WTC11 (cell line): ENCODE measurements around the gene ZDHHC6. TPM values are rescaled to one million over a fixed set of nuclear protein-coding genes. Genes with fewer than 3 reads are reported as not detected.

ENCODE experiments used
- ATAC-seq: fragments of 200-7000 bp; cut with Tn5 transposase; 2 replicates; pipeline ENCODE4 v1.10.0; 2021; ENCODE audit warnings: mild to moderate bottlenecking, moderate library complexity
- CTCF ChIA-PET: fragments of 300-600 bp; sonication (Branson Sonifier 250); formaldehyde crosslinking; loops from one replicate; lab custom pipeline; 2021; ENCODE audit warnings: antibody characterized with exemption; lab: Charles Lee
- POLR2A ChIA-PET: fragments of 350-600 bp; sonication (Branson Sonifier 250); formaldehyde crosslinking; loops from one replicate; lab custom pipeline; 2021; ENCODE audit warnings: antibody characterized with exemption; lab: Charles Lee
- DNase-seq: peaks from one replicate; pipeline ENCODE4 v3.0.0; 2021; ENCODE audit warnings: low spot score
- H3K27ac Mint-ChIP-seq: 2 replicates; pipeline ENCODE4 v1.8.0; 2021; ENCODE audit warnings: mixed read lengths
- H3K27me3 Mint-ChIP-seq: 2 replicates; pipeline ENCODE4 v1.8.0; 2021; ENCODE audit warnings: low read depth, mild to moderate bottlenecking, moderate library complexity, mixed read lengths
- H3K36me3 Mint-ChIP-seq: 2 replicates; pipeline ENCODE4 v1.8.0; 2021; ENCODE audit warnings: mixed read lengths
- H3K4me1 Mint-ChIP-seq: 2 replicates; pipeline ENCODE4 v1.8.0; 2022; ENCODE audit warnings: mixed read lengths
- H3K4me3 Mint-ChIP-seq: 2 replicates; pipeline ENCODE4 v1.8.0; 2021; ENCODE audit warnings: mild to moderate bottlenecking, moderate library complexity, mixed read lengths
- H3K9me3 Mint-ChIP-seq: 2 replicates; pipeline ENCODE4 v1.8.0; 2021; ENCODE audit warnings: mixed read lengths
- ATF6 ChIP-seq: sonication (generic); formaldehyde crosslinking; IDR thresholded peaks from 2 replicates; pipeline ENCODE4 v1.8.1; 2023; ENCODE audit warnings: mild to moderate bottlenecking, missing genetic modification reagents
- HMGA2 ChIP-seq: fragments of 250-450 bp; sonication (Bioruptor Pico); IDR thresholded peaks from 2 replicates; pipeline ENCODE4 v1.4.0; 2021; ENCODE audit warnings: mild to moderate bottlenecking, moderate library complexity
- IRF2 ChIP-seq: sonication (generic); formaldehyde crosslinking; IDR thresholded peaks from 2 replicates; pipeline ENCODE4 v1.8.0; 2022; ENCODE audit warnings: low read depth, missing genetic modification reagents, borderline replicate concordance
- JAZF1 ChIP-seq: fragments of 250-450 bp; sonication (Bioruptor Pico); IDR thresholded peaks from 2 replicates; pipeline ENCODE4 v1.9.0; 2021; ENCODE audit warnings: moderate library complexity, mild to moderate bottlenecking, inconsistent platforms
- KAT7 ChIP-seq: sonication (generic); formaldehyde crosslinking; IDR thresholded peaks from 2 replicates; pipeline ENCODE4 v1.8.1; 2023; ENCODE audit warnings: missing genetic modification reagents, mild to moderate bottlenecking, borderline replicate concordance
- MXD4 ChIP-seq: fragments of 250-450 bp; sonication (Bioruptor Pico); IDR thresholded peaks from 2 replicates; pipeline ENCODE4 v1.8.0; 2021; ENCODE audit warnings: mild to moderate bottlenecking, moderate library complexity, borderline replicate concordance
- NR1H2 ChIP-seq: sonication (generic); formaldehyde crosslinking; IDR thresholded peaks from 2 replicates; pipeline ENCODE4 v1.9.0; 2021; ENCODE audit warnings: mild to moderate bottlenecking, moderate library complexity, missing genetic modification reagents
- PRRX2 ChIP-seq: fragments of 250-450 bp; sonication (Bioruptor Pico); IDR thresholded peaks from 2 replicates; pipeline ENCODE4 v1.8.0; 2021; ENCODE audit warnings: mild to moderate bottlenecking
- SOX15 ChIP-seq: fragments of 250-450 bp; sonication (Bioruptor Pico); IDR thresholded peaks from 2 replicates; pipeline ENCODE4 v1.9.0; 2021; ENCODE audit warnings: mild to moderate bottlenecking
- ZNF121 ChIP-seq: sonication (generic); formaldehyde crosslinking; IDR thresholded peaks from 2 replicates; pipeline ENCODE4 v1.8.0; 2023; ENCODE audit warnings: missing genetic modification reagents
- ZNF138 ChIP-seq: sonication (generic); formaldehyde crosslinking; conservative IDR thresholded peaks from 2 replicates; pipeline ENCODE4 v1.8.1; 2022; ENCODE audit warnings: mild to moderate bottlenecking, moderate library complexity, missing genetic modification reagents
- ZNF317 ChIP-seq: sonication (generic); formaldehyde crosslinking; IDR thresholded peaks from 2 replicates; pipeline ENCODE4 v1.8.1; 2023; ENCODE audit warnings: low read depth, mild to moderate bottlenecking, moderate library complexity, missing genetic modification reagents, borderline replicate concordance
- ZNF425 ChIP-seq: fragments of 250-450 bp; sonication (Bioruptor Pico); conservative IDR thresholded peaks from 2 replicates; pipeline ENCODE4 v1.9.0; 2021; ENCODE audit warnings: mild to moderate bottlenecking
- total RNA-seq: library from RNA; stranded (reverse); gene quantifications from 3 replicates; pipeline ENCODE4 v1.2.3, GENCODE V29; 2021
- TF ChIP-seq, protein P1 (sequence below): sonication (generic); formaldehyde crosslinking; IDR thresholded peaks from 2 replicates; pipeline ENCODE4 v1.8.1; 2022; ENCODE audit warnings: mild to moderate bottlenecking, moderate library complexity, missing genetic modification reagents
- TF ChIP-seq, protein P2 (sequence below): fragments of 250-450 bp; sonication (Bioruptor Pico); IDR thresholded peaks from 2 replicates; pipeline ENCODE4 v1.9.0; 2021; ENCODE audit warnings: mild to moderate bottlenecking
- TF ChIP-seq, protein P3 (sequence below): sonication (generic); formaldehyde crosslinking; IDR thresholded peaks from 2 replicates; pipeline ENCODE4 v1.8.0; 2023; ENCODE audit warnings: missing genetic modification reagents, mild to moderate bottlenecking, borderline replicate concordance

Gene ZDHHC6
- total RNA-seq, 1 experiment from 2014 or later, result 22.1 TPM

DNA sequence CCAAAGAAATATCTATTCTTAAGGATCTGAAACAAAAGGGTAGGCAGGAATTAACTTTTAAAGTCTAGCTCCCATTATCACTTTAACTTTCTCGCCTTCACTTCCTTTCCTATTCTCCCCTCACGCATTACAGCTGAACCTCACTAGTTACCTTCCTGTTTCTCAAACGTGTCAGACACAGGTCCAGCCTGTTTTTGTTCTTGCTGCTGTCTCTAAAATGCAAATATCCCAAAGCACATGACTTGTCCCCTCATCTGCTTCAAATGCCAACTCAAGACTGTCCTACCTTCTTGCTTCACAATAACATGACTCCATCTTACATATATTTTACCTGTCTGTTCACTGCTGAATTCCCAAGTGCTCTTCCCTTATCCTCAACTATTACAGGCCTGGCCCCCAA is 17.6 kb downstream of the ZDHHC6 start:
- no peak overlapping the region for H3K4me3 Mint-ChIP-seq
- H3K36me3 Mint-ChIP-seq, result peaks cover 22% of the 10 kb centered on the region
- H3K9me3 Mint-ChIP-seq, result no peaks in the 10 kb centered on the region
- peak overlapping the region; percentile 78 for H3K27ac Mint-ChIP-seq
- TF ChIP-seq KAT7 (CRISPR knock-in tag) (no peak), SOX15 (CRISPR knock-in tag) (no peak), ZNF425 (CRISPR knock-in tag) (no peak), ZNF121 (CRISPR knock-in tag) (no peak), JAZF1 (CRISPR knock-in tag) (no peak), ZNF317 (CRISPR knock-in tag) (no peak), NR1H2 (CRISPR knock-in tag) (no peak), PRRX2 (no peak), ZNF138 (no peak), IRF2 (CRISPR knock-in tag) (no peak), ATF6 (CRISPR knock-in tag) (no peak), HMGA2 (CRISPR knock-in tag) (no peak), MXD4 (CRISPR knock-in tag) (no peak)
- TF ChIP-seq, protein P1, sequence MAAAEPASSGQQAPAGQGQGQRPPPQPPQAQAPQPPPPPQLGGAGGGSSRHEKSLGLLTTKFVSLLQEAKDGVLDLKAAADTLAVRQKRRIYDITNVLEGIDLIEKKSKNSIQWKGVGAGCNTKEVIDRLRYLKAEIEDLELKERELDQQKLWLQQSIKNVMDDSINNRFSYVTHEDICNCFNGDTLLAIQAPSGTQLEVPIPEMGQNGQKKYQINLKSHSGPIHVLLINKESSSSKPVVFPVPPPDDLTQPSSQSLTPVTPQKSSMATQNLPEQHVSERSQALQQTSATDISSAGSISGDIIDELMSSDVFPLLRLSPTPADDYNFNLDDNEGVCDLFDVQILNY (CRISPR knock-in tag), result no peak
- TF ChIP-seq, protein P2, sequence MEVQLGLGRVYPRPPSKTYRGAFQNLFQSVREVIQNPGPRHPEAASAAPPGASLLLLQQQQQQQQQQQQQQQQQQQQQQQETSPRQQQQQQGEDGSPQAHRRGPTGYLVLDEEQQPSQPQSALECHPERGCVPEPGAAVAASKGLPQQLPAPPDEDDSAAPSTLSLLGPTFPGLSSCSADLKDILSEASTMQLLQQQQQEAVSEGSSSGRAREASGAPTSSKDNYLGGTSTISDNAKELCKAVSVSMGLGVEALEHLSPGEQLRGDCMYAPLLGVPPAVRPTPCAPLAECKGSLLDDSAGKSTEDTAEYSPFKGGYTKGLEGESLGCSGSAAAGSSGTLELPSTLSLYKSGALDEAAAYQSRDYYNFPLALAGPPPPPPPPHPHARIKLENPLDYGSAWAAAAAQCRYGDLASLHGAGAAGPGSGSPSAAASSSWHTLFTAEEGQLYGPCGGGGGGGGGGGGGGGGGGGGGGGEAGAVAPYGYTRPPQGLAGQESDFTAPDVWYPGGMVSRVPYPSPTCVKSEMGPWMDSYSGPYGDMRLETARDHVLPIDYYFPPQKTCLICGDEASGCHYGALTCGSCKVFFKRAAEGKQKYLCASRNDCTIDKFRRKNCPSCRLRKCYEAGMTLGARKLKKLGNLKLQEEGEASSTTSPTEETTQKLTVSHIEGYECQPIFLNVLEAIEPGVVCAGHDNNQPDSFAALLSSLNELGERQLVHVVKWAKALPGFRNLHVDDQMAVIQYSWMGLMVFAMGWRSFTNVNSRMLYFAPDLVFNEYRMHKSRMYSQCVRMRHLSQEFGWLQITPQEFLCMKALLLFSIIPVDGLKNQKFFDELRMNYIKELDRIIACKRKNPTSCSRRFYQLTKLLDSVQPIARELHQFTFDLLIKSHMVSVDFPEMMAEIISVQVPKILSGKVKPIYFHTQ (CRISPR knock-in tag), result no peak
- TF ChIP-seq, protein P3, sequence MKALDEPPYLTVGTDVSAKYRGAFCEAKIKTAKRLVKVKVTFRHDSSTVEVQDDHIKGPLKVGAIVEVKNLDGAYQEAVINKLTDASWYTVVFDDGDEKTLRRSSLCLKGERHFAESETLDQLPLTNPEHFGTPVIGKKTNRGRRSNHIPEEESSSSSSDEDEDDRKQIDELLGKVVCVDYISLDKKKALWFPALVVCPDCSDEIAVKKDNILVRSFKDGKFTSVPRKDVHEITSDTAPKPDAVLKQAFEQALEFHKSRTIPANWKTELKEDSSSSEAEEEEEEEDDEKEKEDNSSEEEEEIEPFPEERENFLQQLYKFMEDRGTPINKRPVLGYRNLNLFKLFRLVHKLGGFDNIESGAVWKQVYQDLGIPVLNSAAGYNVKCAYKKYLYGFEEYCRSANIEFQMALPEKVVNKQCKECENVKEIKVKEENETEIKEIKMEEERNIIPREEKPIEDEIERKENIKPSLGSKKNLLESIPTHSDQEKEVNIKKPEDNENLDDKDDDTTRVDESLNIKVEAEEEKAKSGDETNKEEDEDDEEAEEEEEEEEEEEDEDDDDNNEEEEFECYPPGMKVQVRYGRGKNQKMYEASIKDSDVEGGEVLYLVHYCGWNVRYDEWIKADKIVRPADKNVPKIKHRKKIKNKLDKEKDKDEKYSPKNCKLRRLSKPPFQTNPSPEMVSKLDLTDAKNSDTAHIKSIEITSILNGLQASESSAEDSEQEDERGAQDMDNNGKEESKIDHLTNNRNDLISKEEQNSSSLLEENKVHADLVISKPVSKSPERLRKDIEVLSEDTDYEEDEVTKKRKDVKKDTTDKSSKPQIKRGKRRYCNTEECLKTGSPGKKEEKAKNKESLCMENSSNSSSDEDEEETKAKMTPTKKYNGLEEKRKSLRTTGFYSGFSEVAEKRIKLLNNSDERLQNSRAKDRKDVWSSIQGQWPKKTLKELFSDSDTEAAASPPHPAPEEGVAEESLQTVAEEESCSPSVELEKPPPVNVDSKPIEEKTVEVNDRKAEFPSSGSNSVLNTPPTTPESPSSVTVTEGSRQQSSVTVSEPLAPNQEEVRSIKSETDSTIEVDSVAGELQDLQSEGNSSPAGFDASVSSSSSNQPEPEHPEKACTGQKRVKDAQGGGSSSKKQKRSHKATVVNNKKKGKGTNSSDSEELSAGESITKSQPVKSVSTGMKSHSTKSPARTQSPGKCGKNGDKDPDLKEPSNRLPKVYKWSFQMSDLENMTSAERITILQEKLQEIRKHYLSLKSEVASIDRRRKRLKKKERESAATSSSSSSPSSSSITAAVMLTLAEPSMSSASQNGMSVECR (CRISPR knock-in tag), result no peak
- no peaks in the 10 kb centered on the region for H3K27me3 Mint-ChIP-seq
- no peaks in the 10 kb centered on the region for H3K4me1 Mint-ChIP-seq
- DNase-seq (no peak), ATAC-seq (no peak)
- ChIA-PET CTCF (no interaction called here), POLR2A (interaction anchor here (1.0 kb wide), 1 partner anchor 47 kb away, joined by 3 read pairs; no protein-coding TSS in a partner anchor)
